ENCODE measurements around the gene GPATCH2. TPM values are rescaled to one million over a fixed set of nuclear protein-coding genes. Genes with fewer than 3 reads are reported as not detected.

The GPATCH2 gene
- total RNA-seq, 1 donor from 2014 or later = 26.2 TPM

Other genes starting within 250 kb of the GPATCH2 start
- 3.2 TPM for gene SPATA17, start 254 bp upstream of the GPATCH2 start, total RNA-seq